ENCODE data around the gene TMEM14B.

The TMEM14B gene

GRCh38 chr6:10725716-10726115 is 21.9 kb upstream of the TMEM14B start (continued):
- no peak for TF ChIP-seq PRDM6 (tag by site-specific recombination; IDR thresholded peaks at IDR 0.05)
- TF ChIP-seq ZNF175 (tag by site-specific recombination; IDR thresholded peaks at IDR 0.05) = no peak
- TF ChIP-seq WT1 (tag by site-specific recombination; IDR thresholded peaks at IDR 0.05) = no peak
- no peak for TF ChIP-seq ZNF2 (tag by site-specific recombination; IDR thresholded peaks at IDR 0.05)

GRCh38 chr6:10730254-10730653 is 17.4 kb upstream of the TMEM14B start:
- CTCF ChIA-PET = no interaction called here
- H3K36me3 ChIP-seq (ENCODE audit: control insufficient read depth in 2 of 2, insufficient read depth in 1 of 2, low read length in 2 of 2) = peaks cover 21 to 67% of the 10 kb centered on the region in 2 experiments

GRCh38 chr6:10733151-10733715 is 14.4 kb upstream of the TMEM14B start:
- ChIA-PET POLR2A (interaction anchor here (1.3 to 6.7 kb wide), 3 partner anchors 9 to 14 kb away, joined by 4 to 53 read pairs (median 10); partner anchors contain the start of genes TMEM14B and TMEM14C), CTCF (interaction anchor here (0.6 to 1.4 kb wide), 3 partner anchors 12 to 69 kb away, joined by 3 read pairs; no protein-coding TSS in a partner anchor)
- Histone ChIP-seq H3K36me3 (ENCODE audit: control insufficient read depth in 2 of 2, insufficient read depth in 1 of 2, low read length in 2 of 2) (peaks cover 21 to 48% of the 10 kb centered on the region in 2 experiments), H3K9me3 (ENCODE audit: control insufficient read depth, insufficient read depth, low read depth, low read length) (no peaks in the 10 kb centered on the region), H3K4me3 (ENCODE audit: low read depth, low read length) (no peak overlapping the region), H3K4me1 (ENCODE audit: control insufficient read depth, insufficient read depth, low read length) (no peaks in the 10 kb centered on the region), H3K27ac (ENCODE audit: extremely low read depth, low read depth, low read length) (no peak overlapping the region)
- TF ChIP-seq ZNF585B (tag by site-specific recombination; IDR thresholded peaks at IDR 0.05) (no peak), ZNF114 (tag by site-specific recombination; IDR thresholded peaks at IDR 0.05) (no peak), ZBTB10 (tag by site-specific recombination; IDR thresholded peaks at IDR 0.05) (no peak), FEZF1 (tag by site-specific recombination; IDR thresholded peaks at IDR 0.05) (0 out of 2 replicates have a peak, but pooled peaks have one; percentile 13), ZNF580 (tag by site-specific recombination; IDR thresholded peaks at IDR 0.05) (no peak), ZNF704 (tag by site-specific recombination; IDR thresholded peaks at IDR 0.05) (no peak), ZSCAN30 (tag by site-specific recombination; IDR thresholded peaks at IDR 0.05) (no peak), ZBTB48 (tag by site-specific recombination; IDR thresholded peaks at IDR 0.05) (no peak)

More at GRCh38 chr6:10730254-10730653, 17.4 kb upstream of the TMEM14B start:
- H3K4me1 ChIP-seq (ENCODE audit: control insufficient read depth, insufficient read depth, low read length) = no peaks in the 10 kb centered on the region
- H3K27ac ChIP-seq (ENCODE audit: extremely low read depth, low read depth, low read length) = no peak overlapping the region
- POLR2A ChIA-PET = interaction anchor here (1.8 kb wide), 1 partner anchor 12 kb away, joined by 5 read pairs; no protein-coding TSS in a partner anchor
- TF ChIP-seq ZNF292 (tag by site-specific recombination; IDR thresholded peaks at IDR 0.05; ENCODE audit: borderline replicate concordance, low read depth) (no peak), ZNF155 (tag by site-specific recombination; IDR thresholded peaks at IDR 0.05) (no peak), ZFP3 (tag by site-specific recombination; IDR thresholded peaks at IDR 0.05; ENCODE audit: low read depth) (no peak), ZNF513 (tag by site-specific recombination; IDR thresholded peaks at IDR 0.05) (no peak), KLF16 (tag by site-specific recombination; IDR thresholded peaks at IDR 0.05) (no peak), ZNF433 (tag by site-specific recombination; IDR thresholded peaks at IDR 0.05; ENCODE audit: low read depth) (no peak), AEBP2 (tag by site-specific recombination; IDR thresholded peaks at IDR 0.05; ENCODE audit: borderline replicate concordance) (no peak), ZNF138 (tag by site-specific recombination; IDR thresholded peaks at IDR 0.05; ENCODE audit: borderline replicate concordance) (no peak)
- H3K9me3 ChIP-seq (ENCODE audit: control insufficient read depth, insufficient read depth, low read depth, low read length) = no peaks in the 10 kb centered on the region
- no peak overlapping the region for H3K4me3 ChIP-seq (ENCODE audit: low read depth, low read length)

All from HEK293 (cell line).